HepG2 (cell line): ENCODE measurements around the gene SMIM20. TPM values are rescaled to one million over a fixed set of nuclear protein-coding genes. Genes with fewer than 3 reads are reported as not detected.

Experiments
- CSRNP1 ChIP-seq: sonication (generic); formaldehyde crosslinking; IDR thresholded peaks from 2 replicates; pipeline ENCODE4 v1.8.1; 2023; ENCODE audit warnings: mild to moderate bottlenecking, missing genetic modification reagents
- E2F2 ChIP-seq: sonication (generic); formaldehyde crosslinking; IDR thresholded peaks from 2 replicates; pipeline ENCODE4 v1.4.0; 2020; ENCODE audit warnings: missing genetic modification reagents, borderline replicate concordance
- FOXO4 ChIP-seq: sonication (generic); formaldehyde crosslinking; conservative IDR thresholded peaks from 2 replicates; pipeline ENCODE4 v1.8.1; 2023; ENCODE audit warnings: missing genetic modification reagents
- HHEX ChIP-seq: IDR thresholded peaks from 2 replicates; pipeline ENCODE4 v1.6.1; 2016; ENCODE audit warnings: control low read depth
- MYPOP ChIP-seq: sonication (generic); formaldehyde crosslinking; IDR thresholded peaks from 2 replicates; pipeline ENCODE4 v1.8.1; 2023; ENCODE audit warnings: mild to moderate bottlenecking, moderate library complexity, missing genetic modification reagents
- PBX3 ChIP-seq: sonication (generic); formaldehyde crosslinking; IDR thresholded peaks from 2 replicates; pipeline ENCODE4 v1.8.1; 2023; ENCODE audit warnings: missing genetic modification reagents, inconsistent platforms, borderline replicate concordance
- PHF20 ChIP-seq: sonication (generic); formaldehyde crosslinking; IDR thresholded peaks from 2 replicates; pipeline ENCODE4 v1.5.0; 2020; ENCODE audit warnings: mild to moderate bottlenecking, missing genetic modification reagents
- RFX3 ChIP-seq: IDR thresholded peaks from 2 replicates; pipeline ENCODE4 v1.6.1; 2016; ENCODE audit warnings: missing biosample characterization, missing genetic modification reagents
- TMF1 ChIP-seq: sonication (generic); formaldehyde crosslinking; IDR thresholded peaks from 2 replicates; pipeline ENCODE4 v1.8.1; 2022; ENCODE audit warnings: low read depth, missing genetic modification reagents
- ZBTB10 ChIP-seq: sonication (generic); formaldehyde crosslinking; IDR thresholded peaks from 2 replicates; pipeline ENCODE4 v1.4.0; 2020; ENCODE audit warnings: missing genetic modification reagents, borderline replicate concordance
- ZNF136 ChIP-seq: sonication (generic); formaldehyde crosslinking; IDR thresholded peaks from 2 replicates; pipeline ENCODE4 v1.8.1; 2022; ENCODE audit warnings: low read depth, mild to moderate bottlenecking, moderate library complexity, missing genetic modification reagents
- ZNF296 ChIP-seq: sonication (generic); formaldehyde crosslinking; conservative IDR thresholded peaks from 2 replicates; pipeline ENCODE4 v1.5.0; 2020; ENCODE audit warnings: mild to moderate bottlenecking, missing genetic modification reagents
- ZNF414 ChIP-seq: sonication (generic); formaldehyde crosslinking; IDR thresholded peaks from 2 replicates; pipeline ENCODE4 v1.5.0; 2020; ENCODE audit warnings: missing genetic modification reagents
- ZNF530 ChIP-seq: sonication (generic); formaldehyde crosslinking; IDR thresholded peaks from 2 replicates; pipeline ENCODE4 v1.5.0; 2020; ENCODE audit warnings: low read depth, mild to moderate bottlenecking, missing genetic modification reagents
- ZNF552 ChIP-seq: sonication (generic); formaldehyde crosslinking; IDR thresholded peaks from 2 replicates; pipeline ENCODE4 v1.9.0; 2022; ENCODE audit warnings: missing genetic modification reagents, mild to moderate bottlenecking, borderline replicate concordance
- ZNF75D ChIP-seq: sonication (generic); formaldehyde crosslinking; IDR thresholded peaks from 2 replicates; pipeline ENCODE4 v1.8.1; 2023; ENCODE audit warnings: missing genetic modification reagents, mild to moderate bottlenecking, borderline replicate concordance
- ZZZ3 ChIP-seq: sonication (generic); formaldehyde crosslinking; IDR thresholded peaks from 2 replicates; pipeline ENCODE4 v1.4.0; 2020; ENCODE audit warnings: missing genetic modification reagents, mild to moderate bottlenecking, borderline replicate concordance
- polyA plus RNA-seq, 8 experiments: library from polyadenylated mRNA; depleted of rRNA in 3 of 8; stranded (reverse) in 7 of 8; unstranded in 1 of 8; fragments of >200 nt; fragmentation: Illumina TruSeq in 4 of 8; extraction: Trizol in 4 of 8; gene quantifications; 2 replicates each; pipeline versions ENCODE4 v1.2.1 to v1.2.3, GENCODE V29; 2011 to 2016; ENCODE audit warnings: low read depth in 4 of 8, missing spikeins in 1 of 8, mixed read lengths in 1 of 8; ENCODE audit not compliant: insufficient read depth in 1 of 8
- total RNA-seq, 5 experiments: library from RNA; depleted of rRNA; stranded (reverse); fragments of >200 nt; fragmentation: Illumina TruSeq; extraction: Trizol; gene quantifications; 2 replicates each; pipeline ENCODE4 v1.2.3, GENCODE V29; 2016; ENCODE audit warnings: low read depth in 1 of 5

Gene SMIM20
- total and polyA plus RNA-seq, 2 of the 13 experiments (the other 11 are each of a cell fraction or from before 2014, with no cell fraction given): 26.3 to 30.2 TPM

- no peak for TF ChIP-seq E2F2 (CRISPR knock-in tag)
- no peak for TF ChIP-seq ZNF552 (CRISPR knock-in tag)
- no peak for TF ChIP-seq FOXO4 (CRISPR knock-in tag)
- no peak for TF ChIP-seq PHF20 (CRISPR knock-in tag)
- TF ChIP-seq MYPOP: no peak
- TF ChIP-seq ZNF75D (CRISPR knock-in tag): no peak
- no peak for TF ChIP-seq ZNF530 (CRISPR knock-in tag)
- TF ChIP-seq RFX3: no peak
- no peak for TF ChIP-seq CSRNP1 (CRISPR knock-in tag)
- no peak for TF ChIP-seq ZNF414 (CRISPR knock-in tag)
- TF ChIP-seq ZBTB10 (CRISPR knock-in tag): no peak
- no peak for TF ChIP-seq ZNF136 (CRISPR knock-in tag)
- TF ChIP-seq HHEX (CRISPR knock-in tag): no peak
- no peak for TF ChIP-seq ZZZ3 (CRISPR knock-in tag)
- no peak for TF ChIP-seq PBX3
- no peak for TF ChIP-seq TMF1 (CRISPR knock-in tag)
- TF ChIP-seq ZNF296 (CRISPR knock-in tag): no peak
Measured at GRCh38 chr4:25919676-25920075, 5.7 kb downstream of the SMIM20 start (continued).
